HG02943 (cell line): ENCODE results near the gene C1QA.

ENCODE experiments used
- ATAC-seq: cut with Tn5 transposase; IDR thresholded peaks from one replicate; pipeline ENCODE4 v1.9.1; 2021; ENCODE audit warnings: mild to moderate bottlenecking, low read depth, moderate library complexity; ENCODE audit not compliant: unreplicated experiment

C1QA gene

GRCh38 chr1:22612671-22613571 is 23.5 kb upstream of the C1QA start:
- ATAC-seq = no peak

- ATAC-seq = no peak
Measured at GRCh38 chr1:22613572-22613918, 22.9 kb upstream of the C1QA start.

GRCh38 chr1:22613951-22614350 is 22.5 kb upstream of the C1QA start:
- no peak for ATAC-seq

GRCh38 chr1:22615886-22616285 is 20.5 kb upstream of the C1QA start:
- no peak for ATAC-seq

GRCh38 chr1:22616571-22616970 is 19.9 kb upstream of the C1QA start:
- no peak for ATAC-seq

- ATAC-seq = no peak
Measured at GRCh38 chr1:22618056-22618455, 18.4 kb upstream of the C1QA start.

GRCh38 chr1:22619252-22619651 is 17.2 kb upstream of the C1QA start:
- ATAC-seq = no peak

GRCh38 chr1:22619798-22620197 is 16.6 kb upstream of the C1QA start:
- ATAC-seq = no peak

- no peak for ATAC-seq
Measured at GRCh38 chr1:22621761-22622160, 14.7 kb upstream of the C1QA start.

- no peak for ATAC-seq
Measured at GRCh38 chr1:22625262-22625925, 11.0 kb upstream of the C1QA start.

GRCh38 chr1:22626237-22627157 is 9.9 kb upstream of the C1QA start:
- ATAC-seq = no peak

- ATAC-seq = no peak
Measured at GRCh38 chr1:22627331-22627730, 9.1 kb upstream of the C1QA start.

- ATAC-seq = no peak
Measured at GRCh38 chr1:22628698-22629444, 7.6 kb upstream of the C1QA start.

- ATAC-seq = no peak
Measured at GRCh38 chr1:22629886-22630285, 6.5 kb upstream of the C1QA start.

- ATAC-seq = no peak
Measured at GRCh38 chr1:22633697-22634463, 2.5 kb upstream of the C1QA start.

GRCh38 chr1:22635436-22635835 is 992 bp upstream of the C1QA start:
- ATAC-seq = no peak

GRCh38 chr1:22636927-22637326 is 499 bp downstream of the C1QA start:
- ATAC-seq = no peak

GRCh38 chr1:22637907-22638445 is 1.5 kb downstream of the C1QA start:
- no peak for ATAC-seq
